Measurements from ENCODE around the gene FOXO3.
"Not testable (repeated sequence)": the region's sequence is repeated elsewhere in the genome, so short reads cannot be mapped to it uniquely, and the experiment has no call there.

The FOXO3 gene

DNA sequence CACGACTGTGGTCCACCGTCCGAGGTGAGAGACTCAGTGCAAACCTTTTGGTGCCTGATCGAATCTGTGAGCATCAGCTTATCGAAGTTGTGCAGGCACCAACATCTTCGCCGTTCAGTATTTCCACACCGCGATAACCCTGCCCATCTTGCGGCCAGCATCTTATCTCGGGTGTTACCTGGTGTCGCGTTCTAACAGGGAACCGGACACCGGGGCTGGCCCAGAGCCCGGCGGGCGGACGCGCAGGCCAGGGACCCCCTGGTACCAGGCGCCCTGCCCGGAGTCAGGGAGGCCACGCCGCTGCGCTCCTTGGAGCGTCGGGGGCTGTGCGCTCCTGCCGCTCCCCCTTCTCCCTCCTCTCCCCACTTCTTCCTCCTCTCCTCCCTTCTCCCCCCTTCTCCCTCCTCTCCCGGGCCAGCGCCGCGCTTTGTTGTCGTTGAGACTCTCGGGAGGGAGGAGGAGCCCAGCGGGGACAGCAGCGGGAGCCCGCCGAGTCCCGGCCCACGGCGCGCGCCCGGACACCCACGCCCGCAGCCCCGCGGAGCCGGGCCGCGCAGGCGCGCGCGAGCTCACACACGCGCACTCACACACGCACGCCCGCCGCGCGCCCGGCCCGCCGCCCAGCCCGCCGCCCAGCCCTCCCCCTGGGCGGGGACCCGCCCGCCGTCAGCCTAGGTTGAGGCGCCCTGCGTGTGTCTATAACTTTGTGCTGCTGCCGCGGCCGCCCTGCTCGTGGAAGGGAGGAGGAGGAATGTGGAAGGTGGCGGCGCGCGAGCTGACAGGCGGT, 1.4 kb upstream of the FOXO3 start:
- Mint-ChIP-seq H3K36me3 (ENCODE audit: low read depth) (peaks cover 18% of the 10 kb centered on the region), H3K4me3 (peak overlapping the region; percentile 87), H3K27ac (peak overlapping the region; percentile 93), H3K9me3 (no peaks in the 10 kb centered on the region), H3K27me3 (peaks cover 14% of the 10 kb centered on the region), H3K4me1 (ENCODE audit: low read depth) (peaks cover 42% of the 10 kb centered on the region)
- intact Hi-C loops (cut with micrococcal nuclease), result loop anchor here (2.0 to 5.0 kb wide), 5 partner anchors 64 to 824 kb away; partner anchors contain the start of genes CD164, CEP57L1 and SESN1

DNA sequence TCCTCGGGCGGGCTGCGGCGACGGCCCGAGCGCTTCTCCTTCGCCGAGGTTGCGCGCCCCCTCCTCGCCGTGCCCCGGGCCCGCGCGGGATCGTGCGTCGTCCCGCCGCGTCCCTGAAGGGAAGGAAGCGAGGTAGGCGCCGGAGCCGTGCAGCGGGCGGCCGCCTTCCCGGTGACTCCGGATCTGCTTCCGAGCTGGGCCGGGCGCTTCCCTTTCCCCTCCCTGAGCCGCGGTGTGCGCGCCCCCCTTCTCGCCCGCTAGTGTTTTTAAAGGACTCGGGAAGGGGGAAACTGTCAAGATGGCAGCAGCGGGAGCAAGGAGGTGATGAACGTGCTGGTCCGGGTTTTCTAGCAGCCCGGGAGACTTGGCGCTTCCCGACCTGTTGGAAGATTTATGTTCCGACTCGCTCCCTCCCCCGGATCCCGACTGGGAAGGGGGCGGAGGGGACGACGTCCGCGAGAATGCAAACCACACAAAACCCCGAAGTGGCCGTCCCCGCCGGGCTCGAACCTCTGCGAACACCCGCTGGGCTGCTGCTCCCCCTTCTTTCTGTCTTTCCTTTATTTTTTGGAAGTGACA, 744 bp upstream of the FOXO3 start:
- peak overlapping the region; percentile 93 for H3K27ac Mint-ChIP-seq
- peaks cover 49% of the 10 kb centered on the region for H3K4me1 Mint-ChIP-seq (ENCODE audit: low read depth)
- intact Hi-C loops (cut with micrococcal nuclease), result loop anchor here (2.0 to 5.0 kb wide), 5 partner anchors 63 to 823 kb away; partner anchors contain the start of genes CD164, CEP57L1 and SESN1
- peaks cover 18% of the 10 kb centered on the region for H3K36me3 Mint-ChIP-seq (ENCODE audit: low read depth)
- peak overlapping the region; percentile 87 for H3K4me3 Mint-ChIP-seq
- peaks cover 14% of the 10 kb centered on the region for H3K27me3 Mint-ChIP-seq
- H3K9me3 Mint-ChIP-seq, result no peaks in the 10 kb centered on the region

DNA sequence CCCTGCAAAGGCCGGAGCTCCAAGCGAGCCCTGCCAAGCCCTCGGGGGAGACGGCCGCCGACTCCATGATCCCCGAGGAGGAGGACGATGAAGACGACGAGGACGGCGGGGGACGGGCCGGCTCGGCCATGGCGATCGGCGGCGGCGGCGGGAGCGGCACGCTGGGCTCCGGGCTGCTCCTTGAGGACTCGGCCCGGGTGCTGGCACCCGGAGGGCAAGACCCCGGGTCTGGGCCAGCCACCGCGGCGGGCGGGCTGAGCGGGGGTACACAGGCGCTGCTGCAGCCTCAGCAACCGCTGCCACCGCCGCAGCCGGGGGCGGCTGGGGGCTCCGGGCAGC, 561 bp downstream of the FOXO3 start:
- H3K9me3 Mint-ChIP-seq; intact Hi-C loops (cut with micrococcal nuclease): not testable (repeated sequence)
- Mint-ChIP-seq H3K4me3 (peak overlapping the region; percentile 89), H3K27me3 (peaks cover 14% of the 10 kb centered on the region), H3K27ac (peak overlapping the region; percentile 93), H3K4me1 (ENCODE audit: low read depth) (peaks cover 58% of the 10 kb centered on the region), H3K36me3 (ENCODE audit: low read depth) (peaks cover 18% of the 10 kb centered on the region)

DNA sequence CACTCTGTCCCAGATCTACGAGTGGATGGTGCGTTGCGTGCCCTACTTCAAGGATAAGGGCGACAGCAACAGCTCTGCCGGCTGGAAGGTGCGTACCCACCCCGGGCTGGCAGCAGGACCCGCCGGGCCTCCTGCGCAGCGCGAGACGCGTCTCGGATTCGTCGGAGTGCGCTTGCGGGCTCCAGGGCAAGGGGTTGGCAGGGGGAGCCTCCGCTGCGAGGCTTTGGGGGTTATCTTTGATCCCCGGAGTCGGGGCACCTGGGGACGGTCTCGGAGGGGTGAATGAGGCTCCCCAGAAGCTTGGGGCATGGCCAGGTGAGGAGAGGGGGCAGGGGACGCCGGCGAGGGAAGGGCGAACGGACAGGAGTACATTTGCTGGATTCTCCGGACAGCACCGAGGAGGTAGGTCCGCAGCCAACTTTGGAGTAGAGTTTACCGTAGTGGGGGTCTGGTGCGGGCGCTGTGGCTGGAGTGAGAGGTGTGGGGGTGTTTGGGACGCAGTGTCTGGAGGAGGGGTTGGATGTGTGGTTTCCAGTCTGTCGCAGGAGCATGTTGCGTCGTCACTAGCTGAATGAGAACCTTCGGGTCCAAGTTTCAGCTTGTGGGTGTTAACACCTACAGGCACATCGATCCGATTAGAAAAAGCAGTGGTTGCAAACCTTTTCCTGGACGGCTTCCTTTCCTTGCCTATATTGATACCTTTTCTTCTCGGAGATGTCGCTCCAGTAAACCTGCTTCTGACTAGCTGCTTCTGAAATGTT, 1.2 kb downstream of the FOXO3 start:
- peaks cover 58% of the 10 kb centered on the region for H3K4me1 Mint-ChIP-seq (ENCODE audit: low read depth)
- peak overlapping the region; percentile 89 for H3K4me3 Mint-ChIP-seq
- no peaks in the 10 kb centered on the region for H3K9me3 Mint-ChIP-seq
- peak overlapping the region; percentile 93 for H3K27ac Mint-ChIP-seq
- H3K27me3 Mint-ChIP-seq, result peaks cover 8% of the 10 kb centered on the region
- H3K36me3 Mint-ChIP-seq (ENCODE audit: low read depth), result peaks cover 18% of the 10 kb centered on the region
- intact Hi-C loops (cut with micrococcal nuclease), result no loop called here

DNA sequence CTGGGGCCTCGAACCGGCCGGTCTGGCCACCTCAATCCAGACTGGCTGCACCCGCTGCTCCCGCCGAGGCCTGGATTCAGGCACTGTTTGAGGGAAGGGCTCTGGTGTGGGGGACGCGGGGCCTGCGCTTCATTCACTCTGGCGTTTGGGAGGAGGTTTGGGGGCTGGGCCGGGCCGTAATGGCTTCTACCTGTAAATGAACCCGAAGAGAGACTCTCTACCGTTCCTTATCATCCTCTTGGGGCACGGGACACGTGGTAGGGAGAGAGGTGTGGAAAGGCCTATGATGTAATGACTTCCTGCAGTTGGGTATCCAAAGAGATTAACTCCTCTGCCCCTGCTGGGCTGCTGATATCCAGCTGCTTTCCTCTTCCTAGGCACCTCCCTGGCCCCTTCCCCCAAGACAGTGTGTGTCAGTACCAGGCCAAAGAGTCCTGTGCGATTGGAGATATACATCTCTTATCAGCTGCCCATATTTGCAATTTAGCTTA, 1.8 kb downstream of the FOXO3 start:
- peaks cover 23% of the 10 kb centered on the region for H3K36me3 Mint-ChIP-seq (ENCODE audit: low read depth)
- H3K27me3 Mint-ChIP-seq, result peaks cover 3% of the 10 kb centered on the region
- no peaks in the 10 kb centered on the region for H3K9me3 Mint-ChIP-seq
- peak overlapping the region; percentile 93 for H3K27ac Mint-ChIP-seq
- H3K4me1 Mint-ChIP-seq (ENCODE audit: low read depth), result peaks cover 59% of the 10 kb centered on the region
- intact Hi-C loops (cut with micrococcal nuclease), result no loop called here
- H3K4me3 Mint-ChIP-seq, result peak overlapping the region; percentile 89

DNA sequence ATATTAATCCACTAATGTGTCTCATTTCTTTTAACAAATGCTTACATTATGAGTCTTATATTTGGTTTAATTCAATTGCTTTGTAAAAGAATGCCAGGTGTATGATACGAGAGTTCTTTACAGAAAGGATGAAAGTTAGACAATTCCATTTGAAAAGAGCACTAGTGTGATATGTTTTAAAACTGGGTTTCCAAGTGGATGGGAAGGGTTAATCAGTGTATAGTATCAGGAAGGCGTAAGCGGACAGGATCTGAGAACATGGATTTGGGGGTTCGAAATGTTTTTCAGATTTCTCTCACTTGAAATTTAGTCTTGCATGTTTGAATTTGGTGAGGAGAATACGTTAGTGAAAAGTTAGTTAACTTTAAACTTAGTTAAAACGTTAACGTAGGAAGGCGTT, 2.6 kb downstream of the FOXO3 start:
- Mint-ChIP-seq H3K36me3 (ENCODE audit: low read depth) (peaks cover 29% of the 10 kb centered on the region), H3K27ac (no peak overlapping the region), H3K9me3 (no peaks in the 10 kb centered on the region), H3K27me3 (peaks cover 5% of the 10 kb centered on the region), H3K4me1 (ENCODE audit: low read depth) (peaks cover 64% of the 10 kb centered on the region), H3K4me3 (peak overlapping the region; percentile 89)
- intact Hi-C loops (cut with micrococcal nuclease), result no loop called here

DNA sequence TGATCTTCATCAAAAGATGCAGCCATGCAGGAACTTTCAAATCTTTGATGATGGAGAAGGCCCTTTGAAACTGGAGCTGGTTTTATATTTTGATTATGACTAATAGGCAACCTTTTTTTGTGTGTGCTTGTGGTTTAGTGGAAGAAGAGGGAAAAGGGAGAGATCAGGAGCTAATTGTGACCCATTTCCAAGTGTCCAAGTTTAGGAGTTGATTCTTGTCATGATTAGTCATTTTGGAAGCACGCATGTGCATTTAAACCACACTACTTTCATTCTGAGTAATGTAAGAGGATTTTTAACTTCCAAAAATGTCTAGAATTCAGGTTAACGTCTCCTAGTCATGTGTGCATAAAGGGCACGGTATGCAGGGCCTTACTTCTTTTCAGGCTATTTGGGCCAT, 3.5 kb downstream of the FOXO3 start:
- Mint-ChIP-seq H3K36me3 (ENCODE audit: low read depth) (peaks cover 32% of the 10 kb centered on the region), H3K27me3 (peaks cover 5% of the 10 kb centered on the region), H3K4me1 (ENCODE audit: low read depth) (peaks cover 73% of the 10 kb centered on the region), H3K27ac (no peak overlapping the region), H3K9me3 (no peaks in the 10 kb centered on the region), H3K4me3 (peak overlapping the region; percentile 21)
- intact Hi-C loops (cut with micrococcal nuclease), result no loop called here

DNA sequence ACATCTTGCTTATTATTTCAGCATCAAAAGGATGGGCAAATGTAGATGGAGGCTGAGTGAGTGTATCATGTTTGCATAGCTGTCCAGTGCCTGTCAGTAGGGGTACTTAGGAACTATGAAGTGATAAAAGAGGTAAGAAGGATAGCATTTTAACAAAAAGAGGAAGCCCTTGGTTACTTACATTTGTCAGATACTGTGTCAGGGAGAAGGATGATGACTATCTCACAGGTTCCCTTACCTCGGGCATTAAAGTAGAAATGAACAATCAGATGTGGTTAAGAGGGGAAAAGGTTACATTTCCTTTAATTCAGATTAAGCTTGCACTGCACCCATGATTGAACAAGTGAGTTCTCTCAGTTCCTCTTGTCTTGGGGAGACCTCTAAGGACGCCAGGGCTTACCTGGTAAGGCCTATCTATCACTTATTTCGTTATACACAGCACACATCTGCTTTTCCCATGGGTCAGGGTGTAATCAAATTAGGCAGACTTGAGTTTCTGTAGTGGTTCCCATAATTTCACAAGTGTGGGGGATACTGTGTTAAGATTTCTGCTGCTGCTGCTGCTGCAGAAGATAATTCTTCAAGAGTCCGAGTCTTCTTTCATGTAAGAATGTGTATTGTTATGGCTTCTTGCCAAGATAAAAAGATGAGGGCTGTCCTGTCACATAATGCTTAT, 4.5 kb downstream of the FOXO3 start:
- Mint-ChIP-seq H3K4me3 (peak overlapping the region; percentile 30), H3K4me1 (ENCODE audit: low read depth) (peaks cover 79% of the 10 kb centered on the region), H3K9me3 (no peaks in the 10 kb centered on the region), H3K27me3 (peaks cover 5% of the 10 kb centered on the region), H3K36me3 (ENCODE audit: low read depth) (peaks cover 43% of the 10 kb centered on the region), H3K27ac (peak overlapping the region; percentile 78)
- intact Hi-C loops (cut with micrococcal nuclease), result loop anchor here (5.0 kb wide), 1 partner anchor 37 kb away; no protein-coding TSS in a partner anchor

DNA sequence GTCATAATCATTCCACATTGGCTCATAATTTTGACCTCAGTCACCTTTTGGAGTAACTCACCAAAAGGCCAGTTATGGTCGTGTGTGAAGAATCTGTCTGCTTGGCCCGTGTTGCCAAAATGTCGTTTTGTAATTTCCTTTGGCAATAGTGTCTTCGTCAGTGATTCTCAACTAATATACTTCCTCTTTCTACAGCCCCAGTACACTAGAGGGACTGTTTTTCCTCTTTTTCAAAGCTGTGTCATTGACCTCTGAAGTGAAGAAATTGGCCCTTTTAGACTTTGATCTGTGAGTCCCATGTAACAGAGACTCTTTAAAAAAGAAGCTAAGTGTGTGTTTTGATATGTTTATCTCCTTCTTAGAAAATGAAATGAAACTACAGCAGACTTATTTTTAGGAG, 5.2 kb downstream of the FOXO3 start:
- intact Hi-C loops (cut with micrococcal nuclease), result loop anchor here (5.0 kb wide), 1 partner anchor 36 kb away; no protein-coding TSS in a partner anchor
- peaks cover 82% of the 10 kb centered on the region for H3K4me1 Mint-ChIP-seq (ENCODE audit: low read depth)
- peaks cover 49% of the 10 kb centered on the region for H3K36me3 Mint-ChIP-seq (ENCODE audit: low read depth)
- H3K27ac Mint-ChIP-seq, result peak overlapping the region; percentile 78
- no peak overlapping the region for H3K4me3 Mint-ChIP-seq
- no peaks in the 10 kb centered on the region for H3K9me3 Mint-ChIP-seq
- peaks cover 5% of the 10 kb centered on the region for H3K27me3 Mint-ChIP-seq

DNA sequence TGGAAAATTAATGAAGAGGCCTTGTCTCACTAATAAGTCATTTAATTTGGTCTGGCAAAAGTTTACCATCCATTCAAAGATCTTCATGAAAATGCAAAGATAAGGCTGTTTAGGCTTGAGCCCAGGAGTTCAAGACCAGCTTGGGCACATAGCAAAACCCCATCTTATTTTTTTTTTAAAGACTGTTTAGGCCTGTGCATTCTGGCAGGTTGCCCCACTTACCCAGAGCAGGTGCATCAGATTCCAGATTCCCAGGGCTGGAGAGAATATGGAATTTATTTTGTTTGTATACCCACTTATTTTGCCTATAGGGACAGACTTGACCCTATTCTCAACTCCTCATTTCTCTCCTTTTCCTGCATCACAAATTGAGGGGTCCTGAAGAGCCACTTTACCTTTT, 5.7 kb downstream of the FOXO3 start:
- Mint-ChIP-seq H3K27me3 (peaks cover 5% of the 10 kb centered on the region), H3K9me3 (no peaks in the 10 kb centered on the region), H3K4me1 (ENCODE audit: low read depth) (peaks cover 87% of the 10 kb centered on the region), H3K4me3 (no peak overlapping the region), H3K27ac (peak overlapping the region; percentile 78), H3K36me3 (ENCODE audit: low read depth) (peaks cover 54% of the 10 kb centered on the region)
- intact Hi-C loops (cut with micrococcal nuclease), result loop anchor here (5.0 kb wide), 1 partner anchor 36 kb away; no protein-coding TSS in a partner anchor

DNA sequence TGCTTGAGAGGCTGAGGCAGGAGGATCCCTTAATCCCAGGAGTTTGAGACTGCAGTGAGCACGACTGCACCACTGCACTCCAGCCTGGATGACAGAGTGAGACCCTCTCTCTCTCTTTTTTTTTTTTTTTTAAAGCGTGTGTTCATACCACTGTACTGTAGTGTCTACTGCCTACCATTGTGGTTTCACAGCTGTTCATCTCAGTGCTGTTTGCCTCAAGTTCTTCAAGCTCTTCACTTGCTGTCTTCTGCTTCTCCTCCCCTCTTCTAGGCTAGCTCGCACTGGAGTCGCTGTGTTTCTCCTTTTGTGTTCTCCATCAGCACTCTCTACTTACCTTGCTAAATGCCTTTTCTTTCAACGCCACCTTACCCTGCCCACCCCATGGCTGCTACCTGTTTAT, 7.4 kb downstream of the FOXO3 start:
- Mint-ChIP-seq H3K4me1 (ENCODE audit: low read depth) (peaks cover 79% of the 10 kb centered on the region), H3K4me3 (no peak overlapping the region), H3K27ac (peak overlapping the region; percentile 73), H3K9me3 (no peaks in the 10 kb centered on the region), H3K36me3 (ENCODE audit: low read depth) (peaks cover 53% of the 10 kb centered on the region), H3K27me3 (peaks cover 3% of the 10 kb centered on the region)
- intact Hi-C loops (cut with micrococcal nuclease), result loop anchor here (5.0 kb wide), 1 partner anchor 34 kb away; no protein-coding TSS in a partner anchor

DNA sequence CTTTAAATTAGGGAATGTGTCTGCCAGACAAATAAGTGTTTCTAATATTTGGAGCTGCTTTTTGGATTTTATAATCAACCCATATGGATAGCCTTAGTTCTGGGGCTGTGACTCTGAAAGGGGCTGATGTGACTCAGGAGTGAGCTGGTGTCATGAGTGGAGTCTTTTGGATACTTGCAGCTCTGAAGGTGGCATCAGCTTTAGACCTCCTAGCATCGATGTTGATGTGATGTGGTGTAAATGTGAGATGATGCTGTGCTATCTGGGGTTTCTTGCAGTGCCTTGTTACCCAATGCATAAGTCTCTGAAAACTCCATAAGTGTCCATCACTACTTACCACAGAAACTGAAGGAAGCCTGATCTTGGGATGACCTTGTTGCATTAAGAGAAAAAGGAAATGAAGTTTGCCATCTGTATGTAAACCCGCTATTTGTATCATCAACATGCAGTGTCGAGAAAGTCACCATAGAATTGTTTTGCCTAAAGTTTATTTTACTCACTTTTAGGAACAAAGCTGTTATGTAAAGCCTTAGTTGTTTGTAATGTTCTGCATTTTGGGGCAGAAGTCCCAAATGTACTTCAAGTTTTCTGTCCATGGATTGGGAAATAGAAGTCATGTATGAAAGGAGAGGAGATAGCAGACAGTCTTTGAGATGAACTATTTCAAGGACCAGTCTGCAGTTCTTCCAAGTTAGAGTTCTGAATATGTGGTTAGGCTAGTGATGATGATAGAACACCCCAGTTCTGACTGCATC, 8.0 kb downstream of the FOXO3 start:
- Mint-ChIP-seq H3K27ac (peak overlapping the region; percentile 73), H3K9me3 (no peaks in the 10 kb centered on the region), H3K4me1 (ENCODE audit: low read depth) (peaks cover 75% of the 10 kb centered on the region), H3K27me3 (peaks cover 3% of the 10 kb centered on the region), H3K4me3 (no peak overlapping the region), H3K36me3 (ENCODE audit: low read depth) (peaks cover 54% of the 10 kb centered on the region)
- intact Hi-C loops (cut with micrococcal nuclease), result loop anchor here (5.0 kb wide), 1 partner anchor 34 kb away; no protein-coding TSS in a partner anchor

DNA sequence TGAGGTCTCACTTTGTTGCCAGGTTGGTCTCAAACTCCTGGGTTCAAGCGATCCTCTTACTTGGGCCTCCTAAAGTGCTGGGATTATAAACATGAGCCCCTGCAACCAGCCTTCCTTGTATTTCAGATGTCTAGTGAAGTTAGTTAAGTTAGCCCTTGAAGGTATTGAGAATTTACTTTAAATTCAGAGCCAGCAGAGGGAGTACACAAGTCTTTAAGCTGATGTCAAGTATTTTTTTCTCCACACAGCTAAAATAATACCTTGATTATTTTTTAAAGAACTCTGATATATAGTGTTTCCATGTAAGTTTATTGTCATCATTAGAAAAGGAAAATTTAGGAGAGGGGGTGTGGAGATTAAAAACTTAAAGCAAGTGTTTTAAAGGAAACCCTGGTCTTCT, 9.8 kb downstream of the FOXO3 start:
- peaks cover 73% of the 10 kb centered on the region for H3K4me1 Mint-ChIP-seq (ENCODE audit: low read depth)
- intact Hi-C loops (cut with micrococcal nuclease), result no loop called here
- H3K27ac Mint-ChIP-seq, result no peak overlapping the region
- H3K4me3 Mint-ChIP-seq, result no peak overlapping the region
- H3K36me3 Mint-ChIP-seq (ENCODE audit: low read depth), result peaks cover 54% of the 10 kb centered on the region
- peaks cover 3% of the 10 kb centered on the region for H3K27me3 Mint-ChIP-seq
- H3K9me3 Mint-ChIP-seq, result no peaks in the 10 kb centered on the region

Data from dendritic cell treated with granulocyte-macrophage colony-stimulating factor and Interleukin-4, amounts not matched to agents 40 ng/mL and 50 ng/mL, for 4 days (primary cell).